A375 (cell line): Measurements from ENCODE around the gene KIT. TPM values are rescaled to one million over a fixed set of nuclear protein-coding genes. Genes with fewer than 3 reads are reported as not detected.

Experiments used
- total RNA-seq: library from RNA; depleted of rRNA; stranded (reverse); fragments of >200 nt; shearing (Covaris generic); gene quantifications from 2 replicates; pipeline ENCODE4 v1.2.3, GENCODE V29; 2014; rRNA removed

Gene KIT
- total RNA-seq, result not detected in 2 replicates

DNA sequence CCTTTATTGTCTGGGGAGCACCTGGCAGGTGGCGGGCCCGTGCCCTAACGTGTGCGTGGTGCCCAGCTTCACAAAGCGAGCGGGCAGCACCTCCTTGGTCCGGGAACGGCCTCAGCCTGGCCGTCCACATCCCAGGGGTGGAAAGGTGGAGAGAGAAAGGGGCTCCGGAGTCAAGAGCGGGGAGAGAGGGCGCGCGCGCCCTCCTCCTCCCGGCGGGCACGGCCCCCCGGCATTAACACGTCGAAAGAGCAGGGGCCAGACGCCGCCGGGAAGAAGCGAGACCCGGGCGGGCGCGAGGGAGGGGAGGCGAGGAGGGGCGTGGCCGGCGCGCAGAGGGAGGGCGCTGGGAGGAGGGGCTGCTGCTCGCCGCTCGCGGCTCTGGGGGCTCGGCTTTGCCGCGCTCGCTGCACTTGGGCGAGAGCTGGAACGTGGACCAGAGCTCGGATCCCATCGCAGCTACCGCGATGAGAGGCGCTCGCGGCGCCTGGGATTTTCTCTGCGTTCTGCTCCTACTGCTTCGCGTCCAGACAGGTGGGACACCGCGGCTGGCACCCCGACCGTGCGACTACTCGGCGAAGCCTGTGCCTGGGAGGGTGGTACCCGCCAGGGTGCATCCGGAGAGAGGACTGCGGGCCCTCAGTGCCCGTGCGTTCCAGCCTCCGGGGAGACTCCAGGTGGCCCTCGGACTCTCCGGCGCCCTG is at the start of gene KIT:
TSS of gene KIT (plus strand) at position 407 of the 701 bp plus-strand sequence. CDS start at position 465, 58 bp downstream.

